Ovary (tissue), 9 donors: ENCODE measurements around the gene XYLT2. TPM values are rescaled to one million over a fixed set of nuclear protein-coding genes. Genes with fewer than 3 reads are reported as not detected.

Source experiments
- DNase-seq, 5 donors: peaks; one replicate each; pipeline ENCODE4 v3.0.0-alpha.2; 2019 to 2020
- H3K27ac ChIP-seq, 2 donors: fragments of 200-600 bp; one replicate each; pipeline versions ENCODE4 v1.5.1 to v1.8.0; 2019 to 2022
- H3K27me3 ChIP-seq: fragments of 200-600 bp; one replicate; pipeline ENCODE4 v1.8.0; 2022
- H3K36me3 ChIP-seq: fragments of 200-600 bp; sonication (generic); one replicate; pipeline ENCODE4 v1.5.1; 2019
- H3K4me1 ChIP-seq: one replicate; pipeline ENCODE4 v1.8.1; 2013; ENCODE audit warnings: mild to moderate bottlenecking, moderate library complexity; ENCODE audit not compliant: insufficient read depth
- H3K4me3 ChIP-seq: fragments of 200-600 bp; sonication (generic); one replicate; pipeline ENCODE4 v1.5.1; 2017
- H3K9me3 ChIP-seq, 2 donors: fragments of 200-600 bp in 1 of 2; sonication (generic) in 1 of 2; one replicate each; pipeline versions ENCODE4 v1.5.1 to v1.8.1; 2013 to 2019; ENCODE audit warnings: mild to moderate bottlenecking in 1 of 2, moderate library complexity in 1 of 2
- EP300 ChIP-seq: sonication (generic); formaldehyde crosslinking; IDR thresholded peaks from one replicate; pipeline ENCODE4 v1.6.1; 2017; ENCODE audit warnings: antibody characterized with exemption
- POLR2A ChIP-seq: fragments of 450-650 bp; IDR thresholded peaks from one replicate; pipeline ENCODE4 v1.6.1; 2017; ENCODE audit warnings: antibody characterized with exemption, mild to moderate bottlenecking, moderate library complexity
- WGBS, 3 donors: extraction: QIAGEN DNeasy Blood & Tissue Kit in 1 of 3; methylation state at CpG; one replicate each; pipeline versions ENCODE4 v1.1.5 to v1.1.7; 2013 to 2017; 5-methylcytosine and 5-hydroxymethylcytosine counted together
- intact Hi-C, 4 donors: fragments of 100-400 bp; cut with DNase I; formaldehyde crosslinking; loops; one replicate each; pipeline versions ENCODE4 v1.11.0 to v1.15.1; 2022 to 2023
- polyA plus RNA-seq, 2 donors: library from polyadenylated mRNA; stranded (reverse); fragments of 200-250 nt in 1 of 2; fragments of 350-450 nt in 1 of 2; fragmentation: Illumina TruSeq in 1 of 2; extraction: RNeasy Lipid Tissue Mini Kit (QIAGEN cat#74804) in 1 of 2; gene quantifications; one replicate each; pipeline ENCODE4 v1.2.3, GENCODE V29; 2013 to 2014
- total RNA-seq, 7 donors: library from RNA; depleted of rRNA in 2 of 7; stranded (reverse); fragments of >200 nt in 2 of 7; fragmentation: NEBNext Ultra II Directional in 3 of 7; extraction: Animal tissue kit (Norgen Biotek cat#: 25700) in 3 of 7; gene quantifications; one replicate each; pipeline versions ENCODE4 v1.1.0 to v1.2.4, GENCODE V29; 2016 to 2023
- TF ChIP-seq, protein P1 (sequence below), 3 donors: fragments of 450-650 bp in 2 of 3; fragments of 200-600 bp in 1 of 3; IDR thresholded peaks; one replicate each; pipeline versions ENCODE4 v1.5.1 to v1.8.0; 2016 to 2022; ENCODE audit warnings: antibody characterized with exemption in 3 of 3, mild to moderate bottlenecking in 1 of 3
- donor health status: DM: no; HTN: no; CAD: no; lungs with moderate emphysema.
- donor health status: DM: no; HTN: no; CAD: no.
- donor health status: Bipolar disorder and iron deficiency.
- donor health status: DM: yes; HTN: yes; CAD: no.
- donor health status: DM: no; HTN: no; CAD: no.
- donor health status: DM: yes; HTN: yes; CAD: no.

Gene XYLT2
- total and polyA plus RNA-seq, 9 donors = 5.2 to 34.1 (median 27.4) TPM

DNA sequence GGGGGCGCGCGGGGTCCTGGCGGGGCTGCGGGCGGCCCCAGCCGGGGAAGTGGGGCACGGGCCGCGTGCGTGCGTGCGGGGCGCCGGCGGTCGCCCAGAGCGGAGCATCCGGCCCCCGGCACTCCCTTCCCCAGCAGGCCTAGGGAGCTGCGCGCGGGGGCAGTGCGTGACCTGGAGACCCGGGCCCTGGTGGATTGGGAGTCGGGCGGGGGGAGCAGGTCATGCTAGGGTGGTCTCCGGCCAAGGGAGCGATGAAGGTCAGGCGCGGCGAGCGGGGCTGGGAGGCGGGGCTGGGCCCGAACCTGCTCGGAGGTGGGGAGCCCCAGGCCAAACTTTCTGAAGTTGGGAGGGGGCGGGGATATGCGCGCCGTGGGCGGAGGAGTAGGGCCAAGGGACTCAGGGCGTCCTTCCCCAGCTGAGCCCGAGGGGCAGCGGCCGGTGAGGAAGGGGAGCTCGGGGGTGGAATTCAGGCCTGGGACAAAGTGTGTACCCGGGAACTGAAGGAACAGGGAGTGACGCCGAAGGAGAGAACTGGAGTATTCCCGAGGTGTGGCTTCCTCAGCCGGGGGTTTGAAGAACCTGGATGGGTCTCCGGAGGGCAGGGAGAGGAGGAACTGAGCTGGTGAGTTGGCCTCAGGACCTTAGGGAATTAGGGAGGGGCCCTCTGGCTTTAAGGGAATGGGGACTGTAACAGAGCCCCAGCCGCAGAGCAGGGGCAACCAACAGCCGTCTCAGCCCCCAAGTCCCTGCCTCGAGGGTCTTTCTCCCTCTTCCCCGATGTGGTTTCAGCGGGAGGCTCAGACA lies 589 bp downstream of the XYLT2 start:
- Histone ChIP-seq H3K9me3 (no peaks in the 10 kb centered on the region), H3K27ac (peak overlapping the region; percentile 4 to 24), H3K4me1 (peaks cover 8% of the 10 kb centered on the region), H3K27me3 (no peaks in the 10 kb centered on the region), H3K36me3 (no peaks in the 10 kb centered on the region), H3K4me3 (peak overlapping the region; percentile 88)
- 0 to 1% (median 1%) methylated on average over 30 to 57 of the region's 57 CpGs for WGBS, 3 donors
- DNase-seq = peak; percentile 51 to 77 (median 65)
- intact Hi-C loops = no loop called here
- TF ChIP-seq, protein P1, sequence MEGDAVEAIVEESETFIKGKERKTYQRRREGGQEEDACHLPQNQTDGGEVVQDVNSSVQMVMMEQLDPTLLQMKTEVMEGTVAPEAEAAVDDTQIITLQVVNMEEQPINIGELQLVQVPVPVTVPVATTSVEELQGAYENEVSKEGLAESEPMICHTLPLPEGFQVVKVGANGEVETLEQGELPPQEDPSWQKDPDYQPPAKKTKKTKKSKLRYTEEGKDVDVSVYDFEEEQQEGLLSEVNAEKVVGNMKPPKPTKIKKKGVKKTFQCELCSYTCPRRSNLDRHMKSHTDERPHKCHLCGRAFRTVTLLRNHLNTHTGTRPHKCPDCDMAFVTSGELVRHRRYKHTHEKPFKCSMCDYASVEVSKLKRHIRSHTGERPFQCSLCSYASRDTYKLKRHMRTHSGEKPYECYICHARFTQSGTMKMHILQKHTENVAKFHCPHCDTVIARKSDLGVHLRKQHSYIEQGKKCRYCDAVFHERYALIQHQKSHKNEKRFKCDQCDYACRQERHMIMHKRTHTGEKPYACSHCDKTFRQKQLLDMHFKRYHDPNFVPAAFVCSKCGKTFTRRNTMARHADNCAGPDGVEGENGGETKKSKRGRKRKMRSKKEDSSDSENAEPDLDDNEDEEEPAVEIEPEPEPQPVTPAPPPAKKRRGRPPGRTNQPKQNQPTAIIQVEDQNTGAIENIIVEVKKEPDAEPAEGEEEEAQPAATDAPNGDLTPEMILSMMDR (IDR thresholded peaks at IDR 0.05) = no peak
- TF ChIP-seq EP300 = no peak
- TF ChIP-seq POLR2A = no peak

DNA sequence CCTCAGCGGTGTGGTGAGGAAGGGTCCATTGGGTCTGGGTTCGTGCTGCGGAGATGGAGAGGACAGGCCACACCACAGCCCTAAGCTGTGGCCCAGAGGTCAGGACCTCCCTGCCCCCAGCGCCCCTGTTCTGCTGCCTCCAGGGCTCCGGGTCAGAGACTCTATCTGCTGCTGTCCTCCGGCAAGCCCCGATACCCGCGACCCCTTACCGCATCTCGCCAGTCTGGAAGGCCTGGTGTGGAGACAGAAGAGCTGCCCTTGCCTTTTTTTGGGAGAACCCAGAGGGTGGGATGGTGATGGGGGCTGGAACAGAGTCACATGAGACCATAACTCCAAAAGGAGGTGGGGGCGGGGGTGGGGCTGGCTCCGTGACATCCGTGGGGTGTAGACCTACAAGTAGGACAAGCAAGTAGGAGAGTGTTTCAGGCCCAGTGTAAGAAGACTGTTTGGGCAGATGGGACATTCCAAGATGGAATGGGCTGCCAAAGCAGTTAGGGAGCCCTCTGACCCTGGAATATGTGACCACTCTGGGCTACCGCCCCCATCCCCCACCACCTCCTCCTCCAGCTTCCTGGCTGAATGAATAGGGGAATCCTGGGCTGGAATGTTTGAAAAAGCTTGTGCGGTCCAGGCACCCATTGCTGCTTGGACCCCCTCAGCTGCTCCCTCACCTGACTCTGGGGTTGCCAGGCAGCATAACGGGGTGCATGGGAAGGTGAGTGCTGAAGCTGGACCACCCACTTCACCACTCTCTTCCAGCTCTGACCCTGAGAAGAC lies 1.4 kb downstream of the XYLT2 start:
- H3K4me1 ChIP-seq = peaks cover 9% of the 10 kb centered on the region
- WGBS, 3 donors = 13 to 18% (median 15%) methylated on average over 15 to 17 of the region's 17 CpGs
- no peaks in the 10 kb centered on the region for H3K9me3 ChIP-seq
- peak overlapping the region; percentile 4 to 24 for H3K27ac ChIP-seq
- no peaks in the 10 kb centered on the region for H3K27me3 ChIP-seq
- DNase-seq = peak in 1 of 5 donors; percentile 47
- peak overlapping the region; percentile 88 for H3K4me3 ChIP-seq
- TF ChIP-seq, protein P1 (IDR thresholded peaks at IDR 0.05) = no peak
- TF ChIP-seq POLR2A (no peak), EP300 (no peak)
- intact Hi-C loops = no loop called here
- H3K36me3 ChIP-seq = no peaks in the 10 kb centered on the region

DNA sequence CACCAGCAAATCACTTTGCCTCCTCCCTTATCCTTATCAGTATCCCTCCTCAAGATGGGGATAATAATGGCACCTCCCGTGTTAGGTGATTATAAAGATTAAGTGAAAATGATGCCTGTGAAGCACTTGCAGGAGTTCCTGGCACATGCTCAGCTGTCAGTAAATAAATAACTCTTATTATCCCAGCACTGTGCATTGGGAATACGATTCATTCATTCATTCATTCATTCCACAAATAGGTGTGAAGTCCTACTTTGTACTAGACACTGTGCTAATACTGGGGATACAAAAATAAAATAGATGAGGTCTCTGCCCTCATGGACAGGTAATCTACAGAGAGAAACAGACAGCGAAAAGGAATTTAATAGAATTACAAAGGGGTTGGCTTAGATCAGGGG lies 2.0 kb downstream of the XYLT2 start:
- H3K4me1 ChIP-seq = peaks cover 15% of the 10 kb centered on the region
- H3K9me3 ChIP-seq = no peaks in the 10 kb centered on the region
- H3K27ac ChIP-seq = no peak overlapping the region
- intact Hi-C loops = no loop called here
- H3K36me3 ChIP-seq = no peaks in the 10 kb centered on the region
- DNase-seq = no peak
- no peaks in the 10 kb centered on the region for H3K27me3 ChIP-seq
- TF ChIP-seq POLR2A (no peak), EP300 (no peak)
- TF ChIP-seq, protein P1 (IDR thresholded peaks at IDR 0.05) = no peak
- no peak overlapping the region for H3K4me3 ChIP-seq
- WGBS, 3 donors = 55 to 71% (median 64%) methylated on average over 3 of the region's 3 CpGs

DNA sequence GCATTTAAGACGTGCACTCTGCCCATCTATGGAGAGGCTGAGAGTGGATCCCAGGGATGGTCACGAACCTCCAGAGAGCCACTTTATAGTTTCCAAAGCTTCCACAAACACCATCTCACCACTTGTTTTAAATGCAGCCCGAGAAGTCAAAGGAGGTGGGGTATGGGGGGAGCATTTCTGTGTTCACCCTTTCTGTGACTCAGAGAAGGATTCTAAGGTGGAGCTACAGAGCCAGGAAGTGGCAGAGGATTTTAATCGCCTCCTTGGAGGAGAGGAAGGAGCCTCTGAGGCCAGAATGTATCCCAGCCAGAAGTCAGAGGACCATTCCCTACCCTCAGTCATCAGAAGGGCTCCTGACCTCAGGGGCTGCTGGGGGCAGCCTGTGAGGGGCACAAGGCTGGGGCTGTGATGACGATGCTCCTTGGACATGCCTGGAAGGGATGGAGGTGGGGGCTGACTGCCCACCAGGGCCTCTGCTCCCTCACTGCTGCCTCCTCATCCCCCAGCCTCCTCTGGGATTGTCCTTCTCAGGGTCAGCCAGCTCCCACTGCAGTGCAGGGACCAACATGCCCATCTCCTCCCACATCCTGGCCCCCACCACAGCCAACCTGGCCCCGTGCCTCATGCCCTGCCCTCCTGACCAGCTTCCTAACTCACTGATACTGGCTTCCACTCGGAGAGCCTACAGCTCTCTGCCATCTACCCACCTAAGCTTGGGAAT lies 2.8 kb downstream of the XYLT2 start:
- 61 to 67% (median 63%) methylated on average over 7 of the region's 7 CpGs for WGBS, 3 donors

More for the DNA sequence above, 2.8 kb downstream of the XYLT2 start:
- peaks cover 15% of the 10 kb centered on the region for H3K4me1 ChIP-seq
- H3K36me3 ChIP-seq = no peaks in the 10 kb centered on the region
- TF ChIP-seq POLR2A (no peak), EP300 (no peak)
- TF ChIP-seq, protein P1 (IDR thresholded peaks at IDR 0.05) = no peak
- no peak overlapping the region for H3K27ac ChIP-seq
- H3K4me3 ChIP-seq = no peak overlapping the region
- H3K9me3 ChIP-seq = no peaks in the 10 kb centered on the region
- DNase-seq = peak in 1 of 5 donors; percentile 28
- no peaks in the 10 kb centered on the region for H3K27me3 ChIP-seq
- intact Hi-C loops = no loop called here
